ENCODE measurements around the gene RENBP.
A peak's percentile ranks its signal among the peaks of the same experiment; 100 is the strongest.

Gene RENBP

DNA sequence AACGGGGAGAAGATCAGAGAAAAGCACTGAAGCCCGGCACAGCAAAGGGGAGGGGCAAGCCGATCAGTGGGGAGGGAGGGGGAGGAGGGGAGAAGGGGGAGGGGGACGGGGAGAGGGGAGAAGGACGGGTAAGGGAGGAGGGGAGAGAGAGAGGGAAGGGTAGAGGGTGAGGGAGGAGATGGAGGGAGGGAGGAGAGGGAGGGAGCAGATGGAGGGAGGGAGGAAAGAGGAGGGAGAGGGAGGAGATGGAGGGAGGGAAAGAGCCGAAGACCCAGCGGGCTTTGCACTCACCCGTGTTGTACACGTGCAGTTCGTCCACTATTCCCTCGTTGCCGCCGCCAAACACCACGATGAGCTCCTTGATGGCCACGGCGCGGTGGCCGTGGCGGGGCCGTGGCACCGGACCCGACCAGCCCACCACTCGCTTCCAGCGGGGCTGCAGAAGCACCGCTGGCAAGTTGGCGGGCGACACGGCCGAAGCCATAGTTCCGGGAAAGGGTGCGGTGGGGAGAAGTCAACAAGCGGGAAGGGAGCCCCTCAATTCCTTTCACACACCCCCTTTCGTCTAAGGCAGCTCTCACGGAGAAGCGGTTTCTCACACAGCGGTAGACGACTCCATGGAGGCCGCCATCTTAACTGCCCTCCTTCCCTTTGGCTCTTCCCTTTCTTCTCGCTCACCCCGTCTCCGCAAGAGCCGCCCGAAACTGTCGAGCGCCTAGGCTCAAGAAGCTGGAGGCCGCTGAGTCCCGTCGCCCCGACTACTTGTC is 26.1 kb upstream of the RENBP start:
- DNase-seq: peak; percentile 32

GRCh38 chrX:153969904-153970356 is 25.5 kb upstream of the RENBP start:
- no peak for DNase-seq

DNA sequence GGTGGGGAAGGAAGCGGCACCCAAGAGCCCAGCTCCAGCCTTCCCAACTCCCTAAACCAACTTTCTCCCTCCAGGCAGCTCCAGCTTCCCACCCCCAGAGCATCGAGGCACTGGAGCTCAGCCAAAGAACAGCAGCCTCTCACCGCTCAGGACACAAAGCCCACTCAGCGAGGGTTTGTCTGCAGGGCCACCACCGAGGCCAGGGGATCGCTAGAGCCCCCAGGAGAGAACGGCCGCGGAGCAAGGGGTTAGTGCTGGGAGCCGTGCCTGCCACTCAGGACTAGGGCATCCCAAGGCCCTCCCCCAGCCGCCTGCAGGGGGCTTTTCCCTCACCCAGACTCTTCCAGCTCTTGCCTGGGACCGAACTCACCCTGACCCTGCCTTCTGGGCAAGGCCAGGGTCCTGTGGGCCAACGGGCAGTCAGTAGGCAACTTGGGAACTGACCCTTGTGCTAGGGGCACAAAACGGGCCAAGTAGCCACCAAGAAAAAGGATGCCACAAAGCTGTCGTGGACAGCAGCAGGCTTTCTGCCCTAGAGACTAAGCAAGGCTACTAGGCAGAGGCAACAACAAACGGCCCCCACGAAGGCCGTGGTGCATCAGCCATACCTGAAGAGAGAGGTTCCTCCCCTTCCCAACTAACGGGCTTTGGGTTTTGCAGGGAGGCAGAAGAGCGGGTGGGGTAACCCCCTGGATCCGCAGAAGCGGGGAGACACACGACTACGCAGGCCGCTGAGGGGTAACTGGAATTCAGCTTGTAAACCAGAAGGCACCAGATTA is 24.9 kb upstream of the RENBP start:
- DNase-seq: no peak

DNA sequence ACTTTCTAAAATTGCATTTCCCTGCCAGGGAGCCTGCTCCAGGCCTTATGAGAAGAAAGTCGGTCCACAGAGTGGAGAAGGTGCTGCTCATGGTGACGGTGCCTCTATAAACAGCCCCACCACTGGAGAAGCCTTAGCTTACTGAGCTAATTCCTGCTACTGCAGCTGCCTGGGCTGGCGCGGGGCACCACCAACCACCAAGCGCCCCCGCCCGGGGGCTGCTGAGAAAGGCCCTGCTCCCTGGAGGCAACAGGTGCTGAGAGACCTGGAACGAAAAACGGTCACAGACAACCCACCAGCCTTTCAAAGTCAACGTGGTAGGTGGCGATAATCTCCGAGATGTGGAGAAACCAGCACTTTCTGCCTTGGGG is 24.3 kb upstream of the RENBP start:
- DNase-seq: peak; percentile 12

GRCh38 chrX:153968255-153968654 is 23.8 kb upstream of the RENBP start:
- no peak for DNase-seq

GRCh38 chrX:153967536-153968224 is 23.2 kb upstream of the RENBP start:
- no peak for DNase-seq

DNA sequence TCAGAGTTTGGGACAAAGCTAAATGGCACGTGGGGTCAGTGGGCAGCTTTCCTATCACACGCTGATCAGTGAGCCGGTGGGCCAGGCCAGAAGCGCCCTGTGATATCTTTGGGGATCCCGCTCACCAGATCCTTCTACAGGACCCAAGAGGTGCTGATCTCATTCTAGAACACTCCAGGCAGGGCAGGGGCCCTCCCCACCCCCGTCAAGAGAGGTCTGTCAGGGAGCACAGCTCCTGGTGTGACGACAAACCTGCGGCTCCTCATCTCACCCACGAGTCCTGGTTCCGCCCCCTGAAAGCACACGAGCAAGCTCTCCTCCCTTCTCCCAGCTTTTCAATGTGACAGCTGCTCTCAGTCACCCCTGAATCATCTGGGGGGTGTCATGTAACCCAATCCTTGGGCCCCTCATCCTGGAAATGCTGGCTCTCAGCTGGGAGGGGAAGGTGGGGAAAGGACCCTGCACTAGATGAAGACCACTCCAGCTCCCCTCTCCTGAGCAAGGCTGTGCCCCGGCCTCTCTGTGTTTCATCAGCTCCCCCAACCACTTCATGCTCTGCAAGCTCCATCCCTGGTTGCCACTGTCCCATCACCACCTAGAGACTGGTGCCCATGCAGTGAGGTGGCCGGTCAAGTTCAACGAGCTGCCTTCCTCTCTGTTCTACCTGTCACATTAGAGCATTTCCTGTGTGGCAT is 22.5 kb upstream of the RENBP start:
- no peak for DNase-seq

DNA sequence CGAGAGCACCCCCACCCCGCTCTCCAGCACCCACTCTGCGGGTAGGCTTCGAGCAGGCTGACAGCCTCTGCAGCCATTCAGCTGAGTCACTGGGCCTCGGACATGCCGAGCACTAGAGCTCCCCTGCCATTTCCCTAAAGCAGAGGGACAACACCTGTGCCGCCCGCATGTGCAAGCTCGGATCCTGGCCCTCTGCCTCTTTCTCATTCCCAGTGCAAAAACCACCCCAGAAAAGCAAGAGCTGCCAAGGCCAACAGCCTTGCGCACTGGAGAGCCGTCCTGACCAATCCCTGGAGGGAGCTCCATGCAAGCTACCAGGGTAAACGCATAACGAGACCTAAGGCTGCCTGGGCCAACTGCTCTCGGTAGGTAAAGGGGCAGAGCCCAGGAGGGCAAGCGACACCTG is 21.8 kb upstream of the RENBP start:
- no peak for DNase-seq

GRCh38 chrX:153965406-153965805 is 21.0 kb upstream of the RENBP start:
- DNase-seq: no peak

DNA sequence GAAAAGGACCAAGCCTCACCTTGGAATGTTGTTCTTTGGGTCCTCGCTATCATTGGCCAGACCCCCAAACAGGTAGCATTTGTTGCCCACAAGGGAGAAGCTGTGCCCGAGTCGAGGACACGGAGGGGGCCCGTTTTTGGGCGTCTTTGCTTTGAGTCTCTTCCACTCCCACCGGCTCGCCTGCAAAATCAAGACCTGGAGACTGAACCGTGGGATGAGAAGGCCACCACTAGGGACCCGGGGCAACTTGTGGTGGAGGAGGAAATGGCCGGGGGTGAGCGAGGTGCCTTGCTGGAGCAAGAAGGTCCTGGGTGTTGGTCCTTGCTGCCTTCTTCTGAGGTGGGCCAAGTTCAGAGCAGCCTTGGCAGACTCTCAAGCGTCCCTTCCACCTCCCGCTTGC is 19.7 kb upstream of the RENBP start:
- DNase-seq: no peak

DNA sequence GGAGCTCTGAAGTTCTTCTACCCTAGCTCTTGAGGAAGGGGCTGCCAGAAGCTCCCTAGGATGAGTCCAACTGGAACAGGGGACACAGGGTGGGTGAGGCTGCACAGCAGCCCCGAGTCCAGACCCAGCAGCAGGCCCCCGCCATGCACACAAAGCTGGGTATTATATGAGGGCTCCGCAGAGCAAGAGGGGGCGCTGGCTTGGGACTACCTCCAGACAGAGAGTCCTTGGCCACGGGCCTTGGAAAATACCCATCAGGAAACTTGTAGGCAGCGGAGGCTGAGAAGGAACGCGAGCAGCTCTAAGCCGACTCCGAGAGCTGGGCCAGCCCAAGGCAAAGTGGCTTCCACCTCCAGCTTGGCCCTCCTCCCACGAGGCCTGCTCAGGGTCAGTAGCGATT is 19.1 kb upstream of the RENBP start:
- no peak for DNase-seq

- DNase-seq: no peak
Observed at GRCh38 chrX:153961292-153961691, 16.8 kb upstream of the RENBP start.

- no peak for DNase-seq
Observed at GRCh38 chrX:153960786-153961185, 16.3 kb upstream of the RENBP start.

GRCh38 chrX:153960077-153960476 is 15.6 kb upstream of the RENBP start:
- DNase-seq: no peak

DNA sequence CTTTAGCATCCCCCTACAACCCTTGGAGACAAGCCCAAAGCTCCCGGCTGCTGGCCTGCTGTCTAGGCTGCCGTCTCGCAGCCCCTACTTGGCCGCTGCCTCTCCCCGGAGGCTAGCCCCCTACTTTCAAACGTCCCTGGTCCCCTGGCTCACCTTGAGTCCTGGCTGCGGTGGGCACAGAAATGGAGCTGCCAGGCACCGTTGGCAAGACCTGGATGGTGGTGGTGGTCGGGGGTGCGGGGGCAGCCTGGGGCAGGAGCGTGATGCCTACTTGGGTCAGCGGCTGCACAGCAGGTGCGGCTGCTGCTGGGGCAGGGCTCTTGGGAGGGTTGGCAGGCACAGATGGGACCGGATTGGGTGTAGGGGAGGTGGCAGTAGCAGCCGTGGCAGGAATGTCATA is 15.2 kb upstream of the RENBP start:
- DNase-seq: no peak

DNA sequence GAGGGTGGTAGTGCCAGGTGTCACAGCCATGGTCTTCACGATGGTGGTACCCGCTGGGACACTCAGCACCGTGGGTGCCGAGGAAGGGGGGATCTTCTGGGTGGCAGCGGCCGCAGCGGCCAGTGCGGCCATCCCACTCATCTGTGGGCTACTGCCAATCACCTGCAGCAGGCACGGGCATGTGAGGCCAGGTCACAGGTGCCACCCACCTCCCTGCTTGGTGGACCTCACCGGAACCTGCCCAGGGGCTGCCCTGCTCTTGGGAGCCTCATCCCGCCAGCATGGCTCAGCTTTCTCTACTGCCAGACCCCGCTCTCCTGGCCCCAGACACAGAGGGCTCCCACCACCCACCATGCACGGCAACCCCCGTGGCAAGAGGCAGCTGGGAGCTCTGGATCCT is 14.2 kb upstream of the RENBP start:
- no peak for DNase-seq

- no peak for DNase-seq
Observed at GRCh38 chrX:153957224-153957623, 12.8 kb upstream of the RENBP start.

GRCh38 chrX:153956044-153956907 is 11.8 kb upstream of the RENBP start:
- no peak for DNase-seq

GRCh38 chrX:153955228-153955732 is 10.8 kb upstream of the RENBP start:
- DNase-seq: no peak

DNA sequence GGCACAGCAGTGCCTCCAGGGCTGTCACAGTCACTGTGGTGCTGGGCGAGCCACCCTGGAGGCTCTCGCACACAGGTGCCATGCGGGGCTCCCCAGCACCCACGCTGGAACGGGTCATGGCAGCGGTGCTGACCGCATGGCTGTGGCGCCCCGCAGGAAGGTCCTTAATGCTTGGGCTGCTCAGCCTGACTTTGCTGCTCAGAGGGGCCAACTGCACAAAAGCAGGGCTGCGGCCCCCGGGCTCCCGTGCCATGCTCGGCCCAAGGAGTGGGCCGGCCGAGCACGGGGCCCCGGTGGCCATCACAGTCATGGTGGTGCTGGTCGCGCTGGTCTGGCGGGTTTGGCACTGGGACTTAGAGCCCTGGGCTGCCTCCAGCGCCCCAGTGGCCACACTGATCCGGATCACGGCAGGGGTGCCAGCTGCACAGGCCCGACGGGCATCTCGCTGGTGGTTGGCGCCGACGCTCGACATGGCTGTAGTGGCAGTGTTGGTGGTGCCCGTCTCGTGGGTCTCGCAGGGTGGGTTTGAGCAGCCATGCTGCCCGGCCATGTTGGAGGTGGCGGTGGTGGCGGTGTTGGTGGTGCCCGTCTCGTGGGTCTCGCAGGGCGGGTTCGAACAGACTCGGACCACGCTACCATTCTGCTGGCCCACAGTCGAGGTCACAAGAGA is 10.2 kb upstream of the RENBP start:
- DNase-seq: no peak

- DNase-seq: no peak
Observed at GRCh38 chrX:153953892-153954557, 9.6 kb upstream of the RENBP start.

Measured in COR-L47 (cell line).